A549 (cell line): ENCODE data around the gene ADAM10. TPM values are rescaled to one million over a fixed set of nuclear protein-coding genes. Genes with fewer than 3 reads are reported as not detected.
A peak's percentile ranks its signal among the peaks of the same experiment; 100 is the strongest.

Experiments used
- ATAC-seq, 2 experiments: fragments of 200-7000 bp in 1 of 2; fragments of >200 bp in 1 of 2; cut with Nextera tagmentation in 1 of 2; cut with Tn5 transposase in 1 of 2; 3 replicates each; pipeline versions ENCODE4 v1.8.0 to v1.9.1; 2018 to 2020; ENCODE audit warnings: mild to moderate bottlenecking in 1 of 2, moderate library complexity in 1 of 2
- CTCF ChIA-PET: fragments of 300-600 bp; sonication (Branson Sonifier 250); formaldehyde crosslinking; extraction: SDS; loops from one replicate; lab custom pipeline; 2021; ENCODE audit warnings: antibody characterized with exemption, inconsistent platforms; lab: Yijun Ruan, JAX
- POLR2A ChIA-PET: fragments of 350-600 bp; formaldehyde crosslinking; extraction: SDS; loops from one replicate; lab custom pipeline; 2021; ENCODE audit warnings: antibody characterized with exemption, inconsistent platforms; lab: Yijun Ruan, JAX
- DNase-seq, 2 experiments: peaks; one replicate each; pipeline versions ENCODE4 v3.0.0 to v3.0.0-alpha.2; 2011 to 2016; ENCODE audit warnings: low read depth in 1 of 2, low spot score in 1 of 2
- FAIRE-seq: peaks from 2 replicates; lab custom pipeline; 2011; peaks lifted over from hg19 to GRCh38; lab: Jason Lieb, UNC
- H3K27ac ChIP-seq, 2 experiments: fragments of >200 bp; sonication (Bioruptor Twin); formaldehyde crosslinking; 3 replicates each; pipeline ENCODE4 v1.5.1; 2016 to 2017
- H3K4me1 ChIP-seq: fragments of >200 bp; sonication (Bioruptor Twin); formaldehyde crosslinking; 3 replicates; pipeline ENCODE4 v1.6.1; 2016
- H3K4me2 ChIP-seq: fragments of >200 bp; sonication (Bioruptor Twin); formaldehyde crosslinking; 3 replicates; pipeline ENCODE4 v1.6.1; 2016
- H3K4me3 ChIP-seq: fragments of >200 bp; sonication (Bioruptor Twin); formaldehyde crosslinking; 3 replicates; pipeline ENCODE4 v1.5.1; 2016
- H3K9me3 ChIP-seq: fragments of >200 bp; sonication (Bioruptor Twin); formaldehyde crosslinking; 3 replicates; pipeline ENCODE4 v1.6.1; 2016
- BHLHE40 ChIP-seq: IDR thresholded peaks from 2 replicates; pipeline ENCODE4 v1.6.1; 2012; ENCODE audit warnings: low read depth, low read length, inconsistent platforms
- CHD2 ChIP-seq: fragments of 150-350 bp; IDR thresholded peaks from 2 replicates; pipeline ENCODE4 v1.6.1; 2014; ENCODE audit warnings: low read length; ENCODE audit not compliant: partially characterized antibody
- CHD4 ChIP-seq: fragments of 200-600 bp; sonication (generic); IDR thresholded peaks from 2 replicates; pipeline ENCODE4 v1.6.1; 2016; ENCODE audit warnings: antibody characterized with exemption, mild to moderate bottlenecking, borderline replicate concordance
- EHF ChIP-seq: fragments of 250-450 bp; sonication (Bioruptor Pico); IDR thresholded peaks from 2 replicates; pipeline ENCODE4 v1.5.0; 2020; ENCODE audit warnings: mild to moderate bottlenecking
- ELK1 ChIP-seq: fragments of 150-350 bp; IDR thresholded peaks from 2 replicates; pipeline ENCODE4 v1.6.1; 2014; ENCODE audit warnings: low read depth, mild to moderate bottlenecking, low read length
- EP300 ChIP-seq, 2 experiments: fragments of >200 bp; sonication (Bioruptor Twin); formaldehyde crosslinking; IDR thresholded peaks; 2 replicates in 1 of 2; 3 replicates in 1 of 2; pipeline ENCODE4 v1.6.1; 2016 to 2017
- ESRRA ChIP-seq: fragments of 150-350 bp; IDR thresholded peaks from 2 replicates; pipeline ENCODE4 v1.6.1; 2014; ENCODE audit warnings: mild to moderate bottlenecking, low read length, borderline replicate concordance
- FOSB ChIP-seq: fragments of 250-450 bp; sonication (Bioruptor Pico); IDR thresholded peaks from 2 replicates; pipeline ENCODE4 v1.5.0; 2020; ENCODE audit warnings: mild to moderate bottlenecking, moderate library complexity
- FOXS1 ChIP-seq: fragments of 250-450 bp; sonication (Bioruptor Pico); IDR thresholded peaks from 2 replicates; pipeline ENCODE4 v1.5.0; 2020; ENCODE audit warnings: mild to moderate bottlenecking, moderate library complexity
- GATA3 ChIP-seq: IDR thresholded peaks from 2 replicates; pipeline ENCODE4 v1.6.1; 2012; ENCODE audit warnings: borderline replicate concordance
- HDAC2 ChIP-seq: fragments of 200-600 bp; sonication (generic); IDR thresholded peaks from 2 replicates; pipeline ENCODE4 v1.6.1; 2016
- HOXA7 ChIP-seq: fragments of 250-450 bp; sonication (Bioruptor Pico); IDR thresholded peaks from 2 replicates; pipeline ENCODE4 v1.5.0; 2020; ENCODE audit warnings: mild to moderate bottlenecking, moderate library complexity
- HOXB13 ChIP-seq: fragments of 250-450 bp; sonication (Bioruptor Pico); IDR thresholded peaks from 2 replicates; pipeline ENCODE4 v1.5.0; 2020; ENCODE audit warnings: low read depth, mild to moderate bottlenecking, moderate library complexity
- HOXB5 ChIP-seq: fragments of 250-450 bp; sonication (Bioruptor Pico); IDR thresholded peaks from 2 replicates; pipeline ENCODE4 v1.5.0; 2020; ENCODE audit warnings: mild to moderate bottlenecking, moderate library complexity
- JUN ChIP-seq, 2 experiments: fragments of >200 bp; sonication (Bioruptor Twin); formaldehyde crosslinking; IDR thresholded peaks; 2 replicates in 1 of 2; 3 replicates in 1 of 2; pipeline ENCODE4 v1.6.1; 2016 to 2017
- KDM5A ChIP-seq: fragments of 200-600 bp; sonication (generic); IDR thresholded peaks from 2 replicates; pipeline ENCODE4 v1.6.1; 2016; ENCODE audit warnings: antibody characterized with exemption, mild to moderate bottlenecking
- MAFK ChIP-seq: fragments of 450-650 bp; IDR thresholded peaks from 2 replicates; pipeline ENCODE4 v1.6.1; 2014; ENCODE audit not compliant: partially characterized antibody
- MAZ ChIP-seq: fragments of 150-350 bp; IDR thresholded peaks from 2 replicates; pipeline ENCODE4 v1.6.1; 2014; ENCODE audit warnings: antibody characterized with exemption, low read depth, low read length, borderline replicate concordance
- MYC ChIP-seq: IDR thresholded peaks from 2 replicates; pipeline ENCODE4 v1.6.1; 2012; ENCODE audit warnings: mild to moderate bottlenecking, inconsistent platforms, low read length, improper control_type of control experiment, borderline replicate concordance
- NFE2L2 ChIP-seq: fragments of 150-350 bp; conservative IDR thresholded peaks from 2 replicates; pipeline ENCODE4 v1.6.1; 2014; ENCODE audit warnings: low read length
- NR3C1 ChIP-seq: fragments of >200 bp; sonication (Bioruptor Twin); formaldehyde crosslinking; IDR thresholded peaks from 3 replicates; pipeline ENCODE4 v1.6.1; 2017
- POLR2AphosphoS2 ChIP-seq: conservative IDR thresholded peaks from 2 replicates; pipeline ENCODE4 v1.6.1; 2012; ENCODE audit warnings: low read length, improper control_type of control experiment, inconsistent platforms
- RAD21 ChIP-seq, 2 experiments: fragments of >200 bp in 1 of 2; sonication (Bioruptor Twin) in 1 of 2; formaldehyde crosslinking in 1 of 2; IDR thresholded peaks in 1 of 2; conservative IDR thresholded peaks in 1 of 2; 2 replicates in 1 of 2; 3 replicates in 1 of 2; pipeline ENCODE4 v1.6.1; 2012 to 2018; ENCODE audit warnings: inconsistent platforms in 1 of 2
- RCOR1 ChIP-seq: fragments of 150-350 bp; IDR thresholded peaks from 2 replicates; pipeline ENCODE4 v1.6.1; 2014; ENCODE audit warnings: antibody characterized with exemption, low read length, low read depth
- REST ChIP-seq: fragments of 200-600 bp; sonication (generic); IDR thresholded peaks from 2 replicates; pipeline ENCODE4 v1.6.1; 2016; ENCODE audit warnings: antibody characterized with exemption, mild to moderate bottlenecking, moderate library complexity
- SREBF2 ChIP-seq: fragments of 450-650 bp; IDR thresholded peaks from 2 replicates; pipeline ENCODE4 v1.6.1; 2014; ENCODE audit warnings: mild to moderate bottlenecking, moderate library complexity
- TFCP2L1 ChIP-seq: fragments of 250-450 bp; sonication (Bioruptor Pico); IDR thresholded peaks from 2 replicates; pipeline ENCODE4 v1.5.0; 2021; ENCODE audit warnings: mild to moderate bottlenecking
- ZSCAN20 ChIP-seq: fragments of 250-450 bp; sonication (Bioruptor Pico); IDR thresholded peaks from 2 replicates; pipeline ENCODE4 v1.8.0; 2022; ENCODE audit warnings: mild to moderate bottlenecking, moderate library complexity
- WGBS: methylation state at CpG from one replicate; pipeline ENCODE4 v1.1.6; 2017; ENCODE audit errors: missing lambda C conversion rate; 5-methylcytosine and 5-hydroxymethylcytosine counted together
- polyA plus RNA-seq, 4 experiments: library from polyadenylated mRNA; depleted of rRNA in 3 of 4; stranded (reverse); fragments of >200 nt; fragmentation: RNase III in 1 of 4; extraction: RNeasy Plus Mini Kit Qiagen cat#74134 plus additional on column Dnase treatment in 1 of 4; gene quantifications; 2 replicates in 3 of 4; 3 replicates in 1 of 4; pipeline ENCODE4 v1.2.3, GENCODE V29; 2011 to 2017

Gene ADAM10
- polyA plus RNA-seq, 2 of the 4 experiments (the other 2 are of a cell fraction) = 200 to 210 TPM

GRCh38 chr15:58571491-58571890 lies 178.0 kb downstream of the ADAM10 start:
- no peak overlapping the region for H3K27ac ChIP-seq
- no peak overlapping the region for H3K4me3 ChIP-seq
- H3K4me2 ChIP-seq = no peak overlapping the region
- H3K9me3 ChIP-seq = peaks cover 3% of the 10 kb centered on the region; the same call in 1 of the 3 replicates
- ChIA-PET POLR2A (no interaction called here), CTCF (no interaction called here)
- H3K4me1 ChIP-seq = peaks cover 24% of the 10 kb centered on the region
- no peak for DNase-seq
- WGBS = 88% methylated on average over 6 of the region's 6 CpGs
- peak; percentile 70 for FAIRE-seq
- ATAC-seq = no peak
- TF ChIP-seq REST (no peak), MYC (no peak), BHLHE40 (no peak), CHD4 (no peak), HOXA7 (CRISPR knock-in tag) (no peak), KDM5A (no peak), EHF (CRISPR knock-in tag) (no peak), GATA3 (no peak), POLR2AphosphoS2 (no peak), MAFK (no peak), RAD21 (conservative IDR thresholded peaks at IDR 0.05 in 1 of 2, IDR thresholded peaks at IDR 0.05 in 1 of 2) (no peak), ZSCAN20 (no peak), MAZ (no peak), HOXB13 (no peak), FOSB (no peak), SREBF2 (no peak), HOXB5 (no peak), RCOR1 (no peak), TFCP2L1 (CRISPR knock-in tag) (no peak)

- H3K4me2 ChIP-seq = no peak overlapping the region
- no peak for DNase-seq
- H3K4me1 ChIP-seq = peaks cover 17% of the 10 kb centered on the region
- TF ChIP-seq NFE2L2 (no peak), JUN (IDR thresholded peaks at IDR 0.05) (no peak), FOSB (no peak), MAZ (no peak), CHD2 (no peak), HDAC2 (no peak), ELK1 (no peak), FOXS1 (CRISPR knock-in tag) (no peak), HOXB5 (no peak), EP300 (IDR thresholded peaks at IDR 0.05) (no peak), ESRRA (no peak), KDM5A (no peak), BHLHE40 (no peak), NR3C1 (no peak)
- no peak overlapping the region for H3K27ac ChIP-seq
- CTCF ChIA-PET = no interaction called here
- WGBS = 93% methylated on average over 1 of the region's 1 CpG
- no peak overlapping the region for H3K4me3 ChIP-seq
- no peak for FAIRE-seq
- ATAC-seq = no peak
- POLR2A ChIA-PET = no interaction called here
- peaks cover 3% of the 10 kb centered on the region; the same call in 1 of the 3 replicates for H3K9me3 ChIP-seq
Measured at GRCh38 chr15:58569455-58569854, 180.1 kb downstream of the ADAM10 start.
